H1 (cell line): ENCODE results near the gene CSNK1G3. TPM values are rescaled to one million over a fixed set of nuclear protein-coding genes. Genes with fewer than 3 reads are reported as not detected.

Experiments used
- CTCF ChIA-PET: fragments of 300-600 bp; sonication (Branson Sonifier 250); formaldehyde crosslinking; loops from one replicate; lab custom pipeline; 2021; ENCODE audit not compliant: partially characterized antibody; lab: Charles Lee
- POLR2A ChIA-PET: fragments of 300-600 bp; sonication (Branson Sonifier 250); formaldehyde crosslinking; loops from one replicate; lab custom pipeline; 2021; ENCODE audit warnings: inconsistent platforms; ENCODE audit not compliant: partially characterized antibody; lab: Charles Lee
- DNase-seq, 2 experiments: peaks; one replicate each; pipeline versions ENCODE4 v3.0.0 to v3.0.0-alpha.2; 2010 to 2022; ENCODE audit warnings: low spot score in 2 of 2, low read depth in 1 of 2, mixed read lengths in 1 of 2
- FAIRE-seq: peaks from 2 replicates; lab custom pipeline; 2011; peaks lifted over from hg19 to GRCh38; lab: Jason Lieb, UNC
- H2AFZ ChIP-seq: 2 replicates; pipeline ENCODE4 v1.8.1; 2012; ENCODE audit warnings: low read length, inconsistent platforms
- H2AK5ac ChIP-seq: 2 replicates; pipeline ENCODE4 v1.6.1; 2013; ENCODE audit warnings: low read depth, low read length
- H2BK120ac ChIP-seq: replicated peaks from 2 replicates; pipeline ENCODE3; 2013; ENCODE audit warnings: low read depth, low read length, inconsistent platforms
- H2BK12ac ChIP-seq: 2 replicates; pipeline ENCODE4 v1.6.1; 2013; ENCODE audit warnings: low read depth, low read length
- H2BK15ac ChIP-seq: 2 replicates; pipeline ENCODE4 v1.6.1; 2013; ENCODE audit warnings: low read length
- H2BK20ac ChIP-seq: 2 replicates; pipeline ENCODE4 v1.6.1; 2013; ENCODE audit warnings: low read length
- H2BK5ac ChIP-seq: 2 replicates; pipeline ENCODE4 v1.6.1; 2013; ENCODE audit warnings: low read depth, low read length
- H3K14ac ChIP-seq: 2 replicates; pipeline ENCODE4 v1.6.1; 2013; ENCODE audit warnings: inconsistent platforms; ENCODE audit not compliant: insufficient read length
- H3K18ac ChIP-seq: 2 replicates; pipeline ENCODE4 v1.6.1; 2013; ENCODE audit warnings: low read length; ENCODE audit errors: extremely low read depth
- H3K23ac ChIP-seq: 2 replicates; pipeline ENCODE4 v1.6.1; 2013; ENCODE audit warnings: inconsistent platforms; ENCODE audit not compliant: insufficient read length
- H3K23me2 ChIP-seq: 2 replicates; pipeline ENCODE4 v1.6.1; 2013; ENCODE audit warnings: low read depth, low read length
- H3K27ac ChIP-seq: 2 replicates; pipeline ENCODE4 v1.6.1; 2011; ENCODE audit warnings: low read depth, low read length, inconsistent platforms
- H3K27me3 ChIP-seq, 4 experiments: replicated peaks in 1 of 4; 1 replicate in 1 of 4; 2 replicates in 3 of 4; pipeline versions ENCODE4 v1.6.1 to v1.8.1; 2011 to 2013; ENCODE audit warnings: low read length in 3 of 4, mild to moderate bottlenecking in 3 of 4, inconsistent platforms in 2 of 4, mixed read lengths in 2 of 4, moderate library complexity in 1 of 4; ENCODE audit not compliant: control insufficient read depth in 3 of 4, insufficient read depth in 3 of 4; ENCODE audit errors: extremely low read depth in 1 of 4
- H3K36me3 ChIP-seq, 4 experiments: 2 replicates each; pipeline versions ENCODE4 v1.6.1 to v1.8.1; 2011 to 2013; ENCODE audit warnings: mild to moderate bottlenecking in 4 of 4, low read length in 3 of 4, moderate library complexity in 2 of 4, control low read depth in 1 of 4, inconsistent platforms in 1 of 4; ENCODE audit not compliant: insufficient read depth in 4 of 4, control insufficient read depth in 2 of 4
- H3K4ac ChIP-seq: replicated peaks from 2 replicates; pipeline ENCODE3; 2013; ENCODE audit warnings: low read length, low read depth, mixed read lengths, inconsistent platforms; ENCODE audit not compliant: insufficient read length
- H3K4me1 ChIP-seq, 4 experiments: replicated peaks in 1 of 4; 1 replicate in 1 of 4; 2 replicates in 3 of 4; pipeline versions ENCODE4 v1.6.1 to v1.8.1; 2011 to 2013; ENCODE audit warnings: low read length in 3 of 4, inconsistent platforms in 2 of 4, mixed read lengths in 1 of 4; ENCODE audit not compliant: insufficient read depth in 4 of 4, control insufficient read depth in 3 of 4
- H3K4me2 ChIP-seq, 2 experiments: 2 replicates each; pipeline versions ENCODE4 v1.6.1 to v1.8.1; 2011 to 2013; ENCODE audit warnings: low read depth in 2 of 2, low read length in 2 of 2, control low read depth in 1 of 2, inconsistent platforms in 1 of 2, mild to moderate bottlenecking in 1 of 2; ENCODE audit not compliant: insufficient read depth in 1 of 2
- H3K4me3 ChIP-seq, 4 experiments: fragments of 200-600, 300-600 bp in 1 of 4; sonication (generic), shearing (Covaris generic), sonication (Bioruptor Twin) in 1 of 4; 2 replicates each; pipeline versions ENCODE4 v1.5.1 to v1.8.1; 2011 to 2016; ENCODE audit warnings: low read length in 4 of 4, low read depth in 3 of 4, control low read depth in 2 of 4, inconsistent platforms in 2 of 4, mild to moderate bottlenecking in 2 of 4, mixed read lengths in 1 of 4, moderate library complexity in 1 of 4; ENCODE audit not compliant: insufficient read depth in 2 of 4; ENCODE audit errors: extremely low read depth in 1 of 4
- H3K56ac ChIP-seq: replicated peaks from 2 replicates; pipeline ENCODE3; 2013; ENCODE audit warnings: low read depth, mild to moderate bottlenecking, mixed read lengths, low read length, inconsistent platforms; ENCODE audit not compliant: insufficient read length
- H3K79me1 ChIP-seq: 2 replicates; pipeline ENCODE4 v1.6.1; 2013; ENCODE audit warnings: low read depth, low read length, control low read depth
- H3K79me2 ChIP-seq, 2 experiments: 2 replicates each; pipeline versions ENCODE4 v1.6.1 to v1.8.1; 2012 to 2013; ENCODE audit warnings: low read length in 2 of 2, mild to moderate bottlenecking in 2 of 2, inconsistent platforms in 1 of 2; ENCODE audit not compliant: insufficient read depth in 2 of 2, control insufficient read depth in 1 of 2
- H3K9ac ChIP-seq, 4 experiments: replicated peaks in 1 of 4; 1 replicate in 1 of 4; 2 replicates in 3 of 4; pipeline versions ENCODE4 v1.6.1 to v1.8.1; 2011 to 2013; ENCODE audit warnings: low read depth in 3 of 4, low read length in 3 of 4, control low read depth in 2 of 4, mild to moderate bottlenecking in 2 of 4, moderate library complexity in 2 of 4, inconsistent platforms in 1 of 4; ENCODE audit errors: extremely low read depth in 1 of 4
- H3K9me3 ChIP-seq, 2 experiments: 2 replicates each; pipeline versions ENCODE4 v1.6.1 to v1.8.1; 2012 to 2013; ENCODE audit warnings: mild to moderate bottlenecking in 2 of 2, moderate library complexity in 2 of 2, control low read depth in 1 of 2, inconsistent platforms in 1 of 2, low read depth in 1 of 2, low read length in 1 of 2, mixed read lengths in 1 of 2; ENCODE audit not compliant: insufficient read depth in 2 of 2
- H4K20me1 ChIP-seq, 2 experiments: replicated peaks in 1 of 2; 2 replicates each; pipeline versions ENCODE3 to v1.8.1; 2011 to 2013; ENCODE audit warnings: inconsistent platforms in 2 of 2, low read length in 2 of 2, mild to moderate bottlenecking in 1 of 2; ENCODE audit not compliant: insufficient read depth in 2 of 2, control insufficient read depth in 1 of 2
- H4K5ac ChIP-seq: 2 replicates; pipeline ENCODE4 v1.6.1; 2013; ENCODE audit warnings: low read length, low read depth, mixed read lengths, inconsistent platforms; ENCODE audit not compliant: insufficient read length
- H4K8ac ChIP-seq: 2 replicates; pipeline ENCODE4 v1.8.0; 2013; ENCODE audit warnings: mild to moderate bottlenecking, moderate library complexity, low read length, inconsistent platforms; ENCODE audit not compliant: insufficient read depth; ENCODE audit errors: extremely low read depth
- H4K91ac ChIP-seq: replicated peaks from 2 replicates; pipeline ENCODE3; 2013; ENCODE audit warnings: low read length, mixed read lengths, inconsistent platforms; ENCODE audit not compliant: insufficient read length
- CEBPB ChIP-seq: IDR thresholded peaks from 2 replicates; pipeline ENCODE4 v1.6.1; 2012; ENCODE audit warnings: low read depth, low read length
- SUZ12 ChIP-seq: fragments of 200-600 bp; sonication (generic); IDR thresholded peaks from 2 replicates; pipeline ENCODE4 v1.6.1; 2012; ENCODE audit warnings: mild to moderate bottlenecking, inconsistent platforms, low read length, moderate library complexity, mixed read lengths
- WGBS, 2 experiments: shearing (Covaris generic) in 1 of 2; methylation state at CpG; one replicate each; pipeline versions ENCODE4 v1.1.6 to v1.1.7; 2013 to 2015; ENCODE audit warnings: low lambda C conversion rate in 2 of 2, mixed read lengths in 2 of 2, inconsistent platforms in 1 of 2, low coverage in 1 of 2, missing lambda C conversion rate in 1 of 2; ENCODE audit not compliant: insufficient replicate concordance in 2 of 2, insufficient coverage in 1 of 2, insufficient read length in 1 of 2; ENCODE audit errors: extremely low coverage in 1 of 2, missing lambda C conversion rate in 1 of 2; 5-methylcytosine and 5-hydroxymethylcytosine counted together
- polyA plus RNA-seq, 7 experiments: library from polyadenylated mRNA; depleted of rRNA in 3 of 7; stranded (reverse) in 5 of 7; unstranded in 2 of 7; fragments of >200 nt in 5 of 7; fragments of 200-250 nt in 2 of 7; gene quantifications; 1 replicate in 5 of 7; 2 replicates in 1 of 7; 4 replicates in 1 of 7; pipeline versions ENCODE4 v1.2.1 to v1.2.3, GENCODE V29; 2011 to 2013; ENCODE audit warnings: missing spikeins in 2 of 7, mixed read lengths in 2 of 7
- total RNA-seq: library from RNA; stranded (reverse); fragmentation: NEBNext Ultra II Directional; extraction: Animal tissue kit (Norgen Biotek cat#: 25700); gene quantifications from 2 replicates; pipeline ENCODE4 v1.2.1, GENCODE V29; 2021

The CSNK1G3 gene
- total and polyA plus RNA-seq, 2 of the 8 experiments (the other 6 are each of a cell fraction or from before 2014, with no cell fraction given): 10.6 to 58.9 TPM

DNA sequence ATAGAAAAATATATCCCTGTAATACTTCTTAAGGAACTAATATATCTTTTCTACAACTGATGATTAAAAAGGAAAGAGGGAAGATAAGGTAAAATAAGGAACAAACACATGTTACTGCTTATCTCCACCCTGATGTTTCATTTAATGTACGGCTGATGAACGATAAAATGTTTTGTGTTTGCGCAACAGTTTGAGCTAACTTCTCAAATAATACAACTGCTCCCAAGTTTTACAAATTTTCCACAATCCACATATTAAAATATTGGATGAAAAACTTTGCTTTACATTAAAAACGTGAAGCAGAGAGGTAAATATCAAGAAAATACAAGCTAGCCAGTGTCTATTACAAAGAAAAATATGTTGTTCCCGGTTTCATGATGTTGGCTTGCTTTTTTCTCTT lies 21.0 kb upstream of the CSNK1G3 start:
- Histone ChIP-seq H3K4me1 (no peaks in the 10 kb centered on the region), H3K4me2 (no peak overlapping the region), H3K14ac (no peak overlapping the region), H4K5ac (no peak overlapping the region), H3K27me3 (no peaks in the 10 kb centered on the region), H3K36me3 (no peaks in the 10 kb centered on the region), H2BK20ac (no peak overlapping the region), H3K4ac (no peak overlapping the region)
- no peak for DNase-seq
- POLR2A ChIA-PET: no interaction called here
- CTCF ChIA-PET: no interaction called here
- FAIRE-seq: no peak
- no peak for TF ChIP-seq SUZ12
- TF ChIP-seq CEBPB: peak; percentile 32; the same call in 1 of the 2 replicates
- TF ChIP-seq, all 59 proteins: peak for 1
- Histone ChIP-seq H2AK5ac (no peak overlapping the region), H3K23me2 (no peaks in the 10 kb centered on the region), H3K9ac (no peak overlapping the region), H4K8ac (no peak overlapping the region), H2BK120ac (no peak overlapping the region), H2BK12ac (no peak overlapping the region), H3K9me3 (no peaks in the 10 kb centered on the region), H3K56ac (no peak overlapping the region), H3K79me1 (no peaks in the 10 kb centered on the region), H4K91ac (no peak overlapping the region), H3K79me2 (no peaks in the 10 kb centered on the region), H2AFZ (no peak overlapping the region), H2BK5ac (no peak overlapping the region), H3K23ac (no peak overlapping the region), H3K4me3 (no peak overlapping the region), H4K20me1 (no peaks in the 10 kb centered on the region), H3K27ac (no peak overlapping the region), H3K18ac (no peak overlapping the region), H2BK15ac (no peak overlapping the region)
- WGBS, 2 experiments: 92% methylated on average over 5 of the region's 5 CpGs; no CpG with 5 or more reads in 1 of the 2 experiments
